ENCODE results near the gene KIF5A.

- TF ChIP-seq CTCF (IDR thresholded peaks at IDR 0.05) = no peak
- TF ChIP-seq POLR2A (IDR thresholded peaks at IDR 0.05) = no peak
Observed at GRCh38 chr12:57551637-57552305, 1.9 kb downstream of the KIF5A start.
